Fibroblast of lung (primary cell): ENCODE measurements around the gene GSC2.

Experiments
- EZH2 ChIP-seq: IDR thresholded peaks from 2 replicates; pipeline ENCODE4 v1.5.1; 2012; ENCODE audit warnings: low read length, control low read depth, mild to moderate bottlenecking; ENCODE audit errors: missing control alignments
- TF ChIP-seq, protein P1 (sequence below), 2 donors: IDR thresholded peaks in 1 of 2; conservative IDR thresholded peaks in 1 of 2; 1 replicate in 1 of 2; 2 replicates in 1 of 2; pipeline ENCODE4 v1.5.1; 2011 to 2012; ENCODE audit warnings: low read length in 2 of 2, control low read depth in 1 of 2, inconsistent platforms in 1 of 2, low read depth in 1 of 2, mild to moderate bottlenecking in 1 of 2

DNA sequence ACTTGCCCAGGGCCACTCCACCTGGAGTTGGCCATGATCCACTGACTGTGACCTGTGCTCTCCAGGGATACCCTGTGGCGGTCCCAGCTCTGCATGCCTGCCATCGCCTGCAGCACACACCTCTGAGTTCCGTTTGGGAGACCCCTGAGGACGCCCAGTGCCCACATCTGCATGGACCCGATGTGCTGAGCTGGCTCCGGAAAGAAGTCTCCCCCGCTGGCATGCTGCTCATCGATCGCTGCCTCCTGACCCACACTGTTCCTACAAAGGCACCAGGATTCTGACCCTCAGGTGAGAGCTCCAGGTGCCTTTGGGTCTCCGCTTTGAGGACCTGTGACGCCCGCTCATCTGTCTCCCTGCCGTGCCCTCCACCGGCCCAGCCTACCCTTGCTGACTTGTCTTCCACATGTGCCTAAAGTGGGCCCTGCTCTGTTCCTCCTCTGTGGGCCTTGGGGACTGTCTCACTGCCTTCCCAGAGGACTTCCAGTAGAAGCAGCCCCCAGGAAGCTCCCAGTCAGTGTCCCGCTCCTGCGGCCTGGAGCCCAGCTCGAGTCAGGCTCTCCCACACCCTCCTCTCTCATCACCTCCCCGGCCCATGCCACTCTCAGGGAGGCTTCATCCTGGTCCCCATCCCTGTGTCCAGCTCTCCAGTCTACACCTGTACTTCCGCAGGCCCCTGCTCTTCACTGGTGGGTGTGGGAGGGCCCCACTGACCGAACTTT lies 34.3 kb upstream of the GSC2 start:
- TF ChIP-seq EZH2 = no peak
- TF ChIP-seq, protein P1, sequence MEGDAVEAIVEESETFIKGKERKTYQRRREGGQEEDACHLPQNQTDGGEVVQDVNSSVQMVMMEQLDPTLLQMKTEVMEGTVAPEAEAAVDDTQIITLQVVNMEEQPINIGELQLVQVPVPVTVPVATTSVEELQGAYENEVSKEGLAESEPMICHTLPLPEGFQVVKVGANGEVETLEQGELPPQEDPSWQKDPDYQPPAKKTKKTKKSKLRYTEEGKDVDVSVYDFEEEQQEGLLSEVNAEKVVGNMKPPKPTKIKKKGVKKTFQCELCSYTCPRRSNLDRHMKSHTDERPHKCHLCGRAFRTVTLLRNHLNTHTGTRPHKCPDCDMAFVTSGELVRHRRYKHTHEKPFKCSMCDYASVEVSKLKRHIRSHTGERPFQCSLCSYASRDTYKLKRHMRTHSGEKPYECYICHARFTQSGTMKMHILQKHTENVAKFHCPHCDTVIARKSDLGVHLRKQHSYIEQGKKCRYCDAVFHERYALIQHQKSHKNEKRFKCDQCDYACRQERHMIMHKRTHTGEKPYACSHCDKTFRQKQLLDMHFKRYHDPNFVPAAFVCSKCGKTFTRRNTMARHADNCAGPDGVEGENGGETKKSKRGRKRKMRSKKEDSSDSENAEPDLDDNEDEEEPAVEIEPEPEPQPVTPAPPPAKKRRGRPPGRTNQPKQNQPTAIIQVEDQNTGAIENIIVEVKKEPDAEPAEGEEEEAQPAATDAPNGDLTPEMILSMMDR (conservative IDR thresholded peaks at IDR 0.05 in 1 of 2, IDR thresholded peaks at IDR 0.05 in 1 of 2; ENCODE audit: low read depth in 1 of 2, low read length in 2 of 2) = no peak
